PC-9 (cell line): ENCODE data around the gene RAB20. TPM values are rescaled to one million over a fixed set of nuclear protein-coding genes. Genes with fewer than 3 reads are reported as not detected.

Source experiments
- BruUV-seq: library from RNA; stranded (reverse); fragments of 400-500 nt; replicated peaks from 2 replicates; lab custom pipeline; 2021; lab: Mats Ljungman, UMichigan
- CTCF ChIA-PET: fragments of 300-600 bp; sonication (Branson Sonifier 250); formaldehyde crosslinking; loops from one replicate; lab custom pipeline; 2022; ENCODE audit warnings: antibody characterized with exemption; lab: Charles Lee
- POLR2A ChIA-PET: fragments of 300-600 bp; sonication (Branson Sonifier 250); formaldehyde crosslinking; loops from one replicate; lab custom pipeline; 2022; ENCODE audit warnings: antibody characterized with exemption; ENCODE audit not compliant: unreplicated experiment; lab: Charles Lee
- DNase-seq, 2 experiments: peaks; one replicate each; pipeline versions ENCODE4 v3.0.0 to v3.0.0-alpha.2; 2015 to 2022; ENCODE audit warnings: mixed read lengths in 1 of 2
- H2AFZ ChIP-seq: fragments of 200-600 bp; sonication (generic); 2 replicates; pipeline ENCODE4 v1.8.1; 2017; ENCODE audit warnings: antibody characterized with exemption
- H3F3A ChIP-seq: fragments of 200-600 bp; sonication (generic); 2 replicates; pipeline ENCODE4 v1.8.1; 2017; ENCODE audit warnings: antibody characterized with exemption, mild to moderate bottlenecking, low read depth; ENCODE audit not compliant: insufficient read depth
- H3K27ac ChIP-seq: fragments of 200-600 bp; sonication (generic); 2 replicates; pipeline ENCODE4 v1.6.1; 2016; ENCODE audit warnings: mixed run types
- H3K27me3 ChIP-seq: fragments of 200-600 bp; sonication (generic); 2 replicates; pipeline ENCODE4 v1.6.1; 2016; ENCODE audit warnings: low read depth, mixed run types; ENCODE audit not compliant: insufficient read depth
- H3K36me3 ChIP-seq: fragments of 200-600 bp; sonication (generic); 2 replicates; pipeline ENCODE4 v1.6.1; 2016; ENCODE audit warnings: low read depth, mixed run types
- H3K4me1 ChIP-seq: fragments of 200-600 bp; sonication (generic); replicated peaks from 2 replicates; pipeline ENCODE4 v1.6.1; 2016; ENCODE audit warnings: mixed run types; ENCODE audit not compliant: insufficient read depth
- H3K4me2 ChIP-seq: fragments of 200-600 bp; sonication (generic); 2 replicates; pipeline ENCODE4 v1.6.1; 2017; ENCODE audit warnings: mixed run types
- H3K4me3 ChIP-seq: fragments of 200-600 bp; sonication (generic); 2 replicates; pipeline ENCODE4 v1.6.1; 2016; ENCODE audit warnings: mixed run types
- H3K79me2 ChIP-seq: fragments of 200-600 bp; sonication (generic); 2 replicates; pipeline ENCODE4 v1.6.1; 2017; ENCODE audit warnings: low read depth, mixed run types
- H3K9me2 ChIP-seq: fragments of 200-600 bp; sonication (generic); 2 replicates; pipeline ENCODE4 v1.8.1; 2017; ENCODE audit warnings: mild to moderate bottlenecking; ENCODE audit not compliant: insufficient read depth
- H3K9me3 ChIP-seq: fragments of 200-600 bp; sonication (generic); 2 replicates; pipeline ENCODE4 v1.8.1; 2016; ENCODE audit warnings: low read depth; ENCODE audit not compliant: insufficient read depth
- H4K20me1 ChIP-seq: fragments of 200-600 bp; sonication (generic); 2 replicates; pipeline ENCODE4 v1.8.1; 2017; ENCODE audit not compliant: insufficient read depth
- EZH2 ChIP-seq: fragments of 200-600 bp; sonication (generic); IDR thresholded peaks from 2 replicates; pipeline ENCODE4 v1.8.0; 2017; ENCODE audit warnings: antibody characterized with exemption, low read depth
- intact Hi-C: fragments of 100-400 bp; cut with micrococcal nuclease; formaldehyde crosslinking; loops from one replicate; pipeline ENCODE4 v1.10.0; 2022; ENCODE audit not compliant: unreplicated experiment
- total RNA-seq: library from RNA; stranded (reverse); gene quantifications from 2 replicates; pipeline ENCODE4 v1.2.3, GENCODE V29; 2021
- TF ChIP-seq, protein P1 (sequence below): fragments of 200-600 bp; sonication (generic); conservative IDR thresholded peaks from 2 replicates; pipeline ENCODE4 v1.6.1; 2017; ENCODE audit warnings: mixed run types, antibody characterized with exemption, mild to moderate bottlenecking, moderate library complexity

RAB20 gene
- total RNA-seq, 1 experiment from 2014 or later = 31.9 TPM

DNA sequence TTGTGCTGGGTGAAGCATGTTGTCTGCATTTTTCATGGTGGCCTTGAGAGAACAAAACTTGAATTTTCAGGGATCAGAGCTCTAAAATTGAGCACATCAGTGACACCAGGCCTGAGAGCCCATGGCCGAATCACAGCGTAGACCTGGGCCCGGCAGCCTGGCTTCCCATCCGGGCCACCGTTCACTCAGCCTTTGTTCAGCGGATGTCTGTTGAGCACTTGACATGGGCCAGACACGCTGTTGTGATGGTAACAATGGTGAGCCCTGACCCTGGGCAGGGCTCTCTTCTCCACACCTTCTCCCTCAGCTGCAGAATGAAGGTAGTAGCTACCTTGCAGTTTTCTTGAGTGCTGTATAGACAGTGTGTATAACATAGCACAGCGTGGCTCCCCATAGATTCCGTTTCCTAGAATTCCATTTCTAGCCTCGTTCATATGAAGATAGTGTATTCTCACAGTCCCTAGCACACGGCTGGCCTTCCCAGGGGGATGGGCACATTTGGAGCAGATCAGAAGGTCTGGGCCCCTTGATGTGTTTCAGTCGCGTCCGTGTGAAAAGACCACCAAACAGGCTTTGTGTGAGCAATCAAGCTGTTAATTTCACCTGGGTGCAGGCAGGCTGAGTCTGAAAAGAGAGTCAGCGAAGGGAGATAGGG, 75.3 kb downstream of the RAB20 start:
- BruUV-seq = no TSS peak
- no peak overlapping the region for H3K4me3 ChIP-seq
- H3K27me3 ChIP-seq = peaks cover 17% of the 10 kb centered on the region; the same call in 1 of the 2 replicates
- TF ChIP-seq EZH2 = no peak
- TF ChIP-seq, protein P1, sequence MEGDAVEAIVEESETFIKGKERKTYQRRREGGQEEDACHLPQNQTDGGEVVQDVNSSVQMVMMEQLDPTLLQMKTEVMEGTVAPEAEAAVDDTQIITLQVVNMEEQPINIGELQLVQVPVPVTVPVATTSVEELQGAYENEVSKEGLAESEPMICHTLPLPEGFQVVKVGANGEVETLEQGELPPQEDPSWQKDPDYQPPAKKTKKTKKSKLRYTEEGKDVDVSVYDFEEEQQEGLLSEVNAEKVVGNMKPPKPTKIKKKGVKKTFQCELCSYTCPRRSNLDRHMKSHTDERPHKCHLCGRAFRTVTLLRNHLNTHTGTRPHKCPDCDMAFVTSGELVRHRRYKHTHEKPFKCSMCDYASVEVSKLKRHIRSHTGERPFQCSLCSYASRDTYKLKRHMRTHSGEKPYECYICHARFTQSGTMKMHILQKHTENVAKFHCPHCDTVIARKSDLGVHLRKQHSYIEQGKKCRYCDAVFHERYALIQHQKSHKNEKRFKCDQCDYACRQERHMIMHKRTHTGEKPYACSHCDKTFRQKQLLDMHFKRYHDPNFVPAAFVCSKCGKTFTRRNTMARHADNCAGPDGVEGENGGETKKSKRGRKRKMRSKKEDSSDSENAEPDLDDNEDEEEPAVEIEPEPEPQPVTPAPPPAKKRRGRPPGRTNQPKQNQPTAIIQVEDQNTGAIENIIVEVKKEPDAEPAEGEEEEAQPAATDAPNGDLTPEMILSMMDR = no peak
- no peaks in the 10 kb centered on the region for H3K9me2 ChIP-seq
- no peak for DNase-seq
- no peaks in the 10 kb centered on the region for H4K20me1 ChIP-seq
- intact Hi-C loops = no loop called here
- H3K36me3 ChIP-seq = no peaks in the 10 kb centered on the region
- no peaks in the 10 kb centered on the region for H3K79me2 ChIP-seq
- no peaks in the 10 kb centered on the region for H3K4me1 ChIP-seq
- no peak overlapping the region for H3K4me2 ChIP-seq
- H3K27ac ChIP-seq = no peak overlapping the region
- H2AFZ ChIP-seq = no peak overlapping the region
- H3F3A ChIP-seq = no peaks in the 10 kb centered on the region
- CTCF ChIA-PET = no interaction called here
- no peaks in the 10 kb centered on the region for H3K9me3 ChIP-seq
- POLR2A ChIA-PET = interaction anchor here (0.6 kb wide), 1 partner anchor 14 kb away, joined by 5 read pairs; no protein-coding TSS in a partner anchor

DNA sequence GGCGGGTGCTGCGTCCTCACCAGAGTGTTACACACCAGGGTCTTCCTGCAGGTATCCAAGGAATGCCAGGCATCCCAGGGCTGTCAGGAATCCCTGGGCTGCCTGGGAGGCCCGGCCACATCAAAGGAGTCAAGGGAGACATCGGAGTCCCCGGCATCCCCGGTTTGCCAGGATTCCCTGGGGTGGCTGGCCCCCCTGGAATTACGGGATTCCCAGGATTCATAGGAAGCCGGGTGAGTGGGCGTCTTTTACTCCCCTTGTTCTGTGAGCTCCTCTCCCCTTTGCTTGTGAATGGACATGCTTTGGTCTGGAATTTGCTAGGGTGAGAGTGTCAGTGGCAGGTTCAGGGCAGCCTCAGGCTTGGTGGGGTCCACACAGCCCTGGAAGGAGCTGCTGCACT, 75.9 kb downstream of the RAB20 start:
- H3K27me3 ChIP-seq = peaks cover 20% of the 10 kb centered on the region
- no peaks in the 10 kb centered on the region for H4K20me1 ChIP-seq
- POLR2A ChIA-PET = interaction anchor here (0.6 kb wide), 1 partner anchor 14 kb away, joined by 5 read pairs; no protein-coding TSS in a partner anchor
- H3K4me3 ChIP-seq = no peak overlapping the region
- BruUV-seq = no TSS peak
- H3K4me1 ChIP-seq = no peaks in the 10 kb centered on the region
- H3K4me2 ChIP-seq = no peak overlapping the region
- H3F3A ChIP-seq = no peaks in the 10 kb centered on the region
- H3K9me2 ChIP-seq = no peaks in the 10 kb centered on the region
- H3K27ac ChIP-seq = no peak overlapping the region
- no peaks in the 10 kb centered on the region for H3K9me3 ChIP-seq
- intact Hi-C loops = no loop called here
- CTCF ChIA-PET = no interaction called here
- H2AFZ ChIP-seq = no peak overlapping the region
- no peaks in the 10 kb centered on the region for H3K79me2 ChIP-seq
- DNase-seq = peak in 1 of 2 experiments; percentile 18
- no peaks in the 10 kb centered on the region for H3K36me3 ChIP-seq
- TF ChIP-seq EZH2 = no peak
- TF ChIP-seq, protein P1 = no peak

DNA sequence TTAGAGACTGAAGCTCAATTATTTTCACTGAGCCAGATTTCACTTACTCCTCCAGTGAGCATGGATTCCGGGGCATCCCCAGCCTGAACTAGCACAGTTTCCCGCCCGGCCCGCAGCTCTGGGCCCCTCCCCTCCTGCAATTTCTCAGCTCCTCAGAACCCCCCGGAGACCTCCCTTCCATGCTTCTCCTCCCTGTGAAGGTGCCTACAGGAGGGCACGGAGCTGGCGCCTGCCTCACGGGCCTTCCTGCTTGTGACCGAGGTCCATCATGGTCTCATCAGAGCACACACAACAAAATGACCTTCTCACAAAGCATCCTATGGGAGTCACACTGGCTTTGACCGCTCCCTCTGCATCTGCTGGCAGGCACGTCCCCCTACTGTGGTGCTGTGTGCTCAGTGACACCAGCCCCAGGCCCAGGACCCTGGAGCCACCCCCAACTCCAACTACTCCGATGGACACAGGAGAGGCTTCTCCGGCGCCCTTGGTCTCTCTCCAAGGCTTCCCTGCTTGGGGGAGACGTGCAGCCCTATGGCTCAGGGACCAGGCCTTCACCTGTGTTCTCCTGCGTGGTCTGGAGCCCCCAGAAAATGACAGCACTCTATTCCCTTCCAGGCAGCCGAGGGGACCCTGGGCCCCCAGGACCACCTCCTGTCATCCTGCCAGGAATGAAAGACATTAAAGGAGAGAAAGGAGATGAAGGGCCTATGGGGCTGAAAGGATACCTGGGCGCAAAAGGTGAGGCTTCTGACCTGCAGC, 77.1 kb downstream of the RAB20 start:
- no peaks in the 10 kb centered on the region for H3F3A ChIP-seq
- no peaks in the 10 kb centered on the region for H3K79me2 ChIP-seq
- intact Hi-C loops = no loop called here
- no peaks in the 10 kb centered on the region for H3K36me3 ChIP-seq
- POLR2A ChIA-PET = no interaction called here
- TF ChIP-seq EZH2 = no peak
- TF ChIP-seq, protein P1 = no peak
- CTCF ChIA-PET = no interaction called here
- H3K27ac ChIP-seq = no peak overlapping the region
- no peaks in the 10 kb centered on the region for H3K9me2 ChIP-seq
- no peaks in the 10 kb centered on the region for H3K4me1 ChIP-seq
- H3K4me3 ChIP-seq = no peak overlapping the region
- no peak for DNase-seq
- no TSS peak for BruUV-seq
- peaks cover 25% of the 10 kb centered on the region for H3K27me3 ChIP-seq
- H2AFZ ChIP-seq = no peak overlapping the region
- H3K4me2 ChIP-seq = no peak overlapping the region
- H3K9me3 ChIP-seq = no peaks in the 10 kb centered on the region
- H4K20me1 ChIP-seq = no peaks in the 10 kb centered on the region
